Measurements from ENCODE around the gene HSD11B1.
"Not testable (repeated sequence)": the region's sequence is repeated elsewhere in the genome, so short reads cannot be mapped to it uniquely, and the experiment has no call there.

Gene HSD11B1

GRCh38 chr1:209692296-209692695 is 12.3 kb upstream of the HSD11B1 start:
- no peak for DNase-seq

- peak; percentile 76 to 85 for DNase-seq
Observed at GRCh38 chr1:209692745-209693504, 11.7 kb upstream of the HSD11B1 start.

- no peak for DNase-seq
Observed at GRCh38 chr1:209696673-209697072, 8.0 kb upstream of the HSD11B1 start.

- DNase-seq, result no peak
Observed at GRCh38 chr1:209697126-209697525, 7.5 kb upstream of the HSD11B1 start.

GRCh38 chr1:209700686-209701085 is 4.0 kb upstream of the HSD11B1 start:
- DNase-seq, result not testable (repeated sequence)

GRCh38 chr1:209702832-209703231 is 1.8 kb upstream of the HSD11B1 start:
- DNase-seq, result no peak

- no peak for DNase-seq
Observed at GRCh38 chr1:209703834-209704504, 677 bp upstream of the HSD11B1 start.

- no peak for DNase-seq
Observed at GRCh38 chr1:209705033-209705598, 470 bp downstream of the HSD11B1 start.

GRCh38 chr1:209706622-209707021 is 2.0 kb downstream of the HSD11B1 start:
- no peak for DNase-seq

GRCh38 chr1:209707308-209707707 is 2.7 kb downstream of the HSD11B1 start:
- no peak for DNase-seq

GRCh38 chr1:209708297-209708696 is 3.7 kb downstream of the HSD11B1 start:
- no peak for DNase-seq

- DNase-seq, result no peak
Observed at GRCh38 chr1:209710093-209710492, 5.4 kb downstream of the HSD11B1 start.

GRCh38 chr1:209710847-209711246 is 6.2 kb downstream of the HSD11B1 start:
- DNase-seq, result no peak

GRCh38 chr1:209714338-209714737 is 9.7 kb downstream of the HSD11B1 start:
- no peak for DNase-seq

- DNase-seq, result no peak
Observed at GRCh38 chr1:209715314-209715713, 10.7 kb downstream of the HSD11B1 start.

GRCh38 chr1:209717818-209718217 is 13.2 kb downstream of the HSD11B1 start:
- DNase-seq, result no peak

- no peak for DNase-seq
Observed at GRCh38 chr1:209720326-209720725, 15.7 kb downstream of the HSD11B1 start.

- no peak for DNase-seq
Observed at GRCh38 chr1:209720826-209721225, 16.2 kb downstream of the HSD11B1 start.

- no peak for DNase-seq
Observed at GRCh38 chr1:209721323-209721722, 16.7 kb downstream of the HSD11B1 start.

- DNase-seq, result no peak
Observed at GRCh38 chr1:209723265-209723664, 18.6 kb downstream of the HSD11B1 start.

- no peak for DNase-seq
Observed at GRCh38 chr1:209723756-209724693, 19.4 kb downstream of the HSD11B1 start.

GRCh38 chr1:209727286-209727685 is 22.6 kb downstream of the HSD11B1 start:
- no peak for DNase-seq

- no peak for DNase-seq
Observed at GRCh38 chr1:209727785-209728184, 23.1 kb downstream of the HSD11B1 start.
